ENCODE data around the gene EOLA2.

DNA sequence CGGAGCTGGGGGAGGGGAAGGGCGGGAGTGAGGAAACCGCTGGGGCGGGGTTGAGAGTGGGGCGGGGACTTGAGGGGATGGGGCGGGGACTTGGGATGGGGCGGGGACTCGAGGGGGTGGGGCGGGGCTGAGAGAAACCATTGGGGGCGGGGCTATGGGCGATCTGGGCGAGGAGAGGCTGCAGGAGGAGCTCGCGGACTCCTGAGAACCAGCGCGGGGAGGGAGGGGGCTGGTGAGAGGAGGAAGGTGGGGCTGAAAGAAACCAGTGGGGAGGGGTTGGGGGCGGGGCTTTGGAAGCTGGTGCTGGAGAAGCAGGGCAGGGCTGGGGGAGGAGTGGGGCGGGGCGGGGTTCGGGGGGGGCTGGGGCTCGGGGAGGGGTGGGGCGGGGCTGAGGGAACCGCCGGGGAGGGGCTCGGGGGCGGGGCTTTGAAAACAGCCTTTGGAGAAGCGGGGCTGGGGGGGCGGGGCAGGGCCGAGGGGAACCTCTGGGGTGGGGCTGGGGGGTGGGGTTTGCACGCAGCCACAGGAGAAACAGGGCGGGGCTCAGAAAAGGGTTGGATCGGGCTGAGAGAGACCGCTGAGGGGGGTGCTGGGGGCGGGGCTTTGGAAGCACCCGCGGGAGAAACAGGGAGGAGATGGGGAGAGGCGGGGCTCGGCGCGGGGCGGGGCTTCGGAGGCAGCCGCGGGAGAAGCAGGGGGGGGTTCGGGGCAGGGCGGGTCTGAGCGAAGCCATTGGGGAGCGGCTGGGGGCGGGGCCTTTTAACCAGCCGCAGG lies 777 bp upstream of the EOLA2 start:
- TF ChIP-seq ZNF24 (IDR thresholded peaks at IDR 0.05) = no peak
- no peak for TF ChIP-seq NR2C2 (IDR thresholded peaks at IDR 0.05; ENCODE audit: borderline replicate concordance, control insufficient read depth, insufficient read length, low read depth)
- TF ChIP-seq MAX (IDR thresholded peaks at IDR 0.05; ENCODE audit: low read depth, low read length) = no peak
- no peak for TF ChIP-seq PBX3 (IDR thresholded peaks at IDR 0.05; ENCODE audit: insufficient replicate concordance, low read depth, low read length)
- TF ChIP-seq STAT1 (conservative IDR thresholded peaks at IDR 0.05) = no peak
- TF ChIP-seq, protein P1, sequence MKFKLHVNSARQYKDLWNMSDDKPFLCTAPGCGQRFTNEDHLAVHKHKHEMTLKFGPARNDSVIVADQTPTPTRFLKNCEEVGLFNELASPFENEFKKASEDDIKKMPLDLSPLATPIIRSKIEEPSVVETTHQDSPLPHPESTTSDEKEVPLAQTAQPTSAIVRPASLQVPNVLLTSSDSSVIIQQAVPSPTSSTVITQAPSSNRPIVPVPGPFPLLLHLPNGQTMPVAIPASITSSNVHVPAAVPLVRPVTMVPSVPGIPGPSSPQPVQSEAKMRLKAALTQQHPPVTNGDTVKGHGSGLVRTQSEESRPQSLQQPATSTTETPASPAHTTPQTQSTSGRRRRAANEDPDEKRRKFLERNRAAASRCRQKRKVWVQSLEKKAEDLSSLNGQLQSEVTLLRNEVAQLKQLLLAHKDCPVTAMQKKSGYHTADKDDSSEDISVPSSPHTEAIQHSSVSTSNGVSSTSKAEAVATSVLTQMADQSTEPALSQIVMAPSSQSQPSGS (IDR thresholded peaks at IDR 0.05; ENCODE audit: low read length) = no peak
- TF ChIP-seq RELA (IDR thresholded peaks at IDR 0.05; ENCODE audit: borderline replicate concordance, partially characterized antibody) = no peak
- TF ChIP-seq, protein P2, sequence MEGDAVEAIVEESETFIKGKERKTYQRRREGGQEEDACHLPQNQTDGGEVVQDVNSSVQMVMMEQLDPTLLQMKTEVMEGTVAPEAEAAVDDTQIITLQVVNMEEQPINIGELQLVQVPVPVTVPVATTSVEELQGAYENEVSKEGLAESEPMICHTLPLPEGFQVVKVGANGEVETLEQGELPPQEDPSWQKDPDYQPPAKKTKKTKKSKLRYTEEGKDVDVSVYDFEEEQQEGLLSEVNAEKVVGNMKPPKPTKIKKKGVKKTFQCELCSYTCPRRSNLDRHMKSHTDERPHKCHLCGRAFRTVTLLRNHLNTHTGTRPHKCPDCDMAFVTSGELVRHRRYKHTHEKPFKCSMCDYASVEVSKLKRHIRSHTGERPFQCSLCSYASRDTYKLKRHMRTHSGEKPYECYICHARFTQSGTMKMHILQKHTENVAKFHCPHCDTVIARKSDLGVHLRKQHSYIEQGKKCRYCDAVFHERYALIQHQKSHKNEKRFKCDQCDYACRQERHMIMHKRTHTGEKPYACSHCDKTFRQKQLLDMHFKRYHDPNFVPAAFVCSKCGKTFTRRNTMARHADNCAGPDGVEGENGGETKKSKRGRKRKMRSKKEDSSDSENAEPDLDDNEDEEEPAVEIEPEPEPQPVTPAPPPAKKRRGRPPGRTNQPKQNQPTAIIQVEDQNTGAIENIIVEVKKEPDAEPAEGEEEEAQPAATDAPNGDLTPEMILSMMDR (IDR thresholded peaks at IDR 0.05 in 2 of 3, conservative IDR thresholded peaks at IDR 0.05 in 1 of 3; ENCODE audit: control insufficient read depth in 2 of 3, extremely low read depth in 1 of 3, insufficient read depth in 1 of 3, low read depth in 3 of 3, low read length in 3 of 3) = no peak
- TF ChIP-seq, protein P3, sequence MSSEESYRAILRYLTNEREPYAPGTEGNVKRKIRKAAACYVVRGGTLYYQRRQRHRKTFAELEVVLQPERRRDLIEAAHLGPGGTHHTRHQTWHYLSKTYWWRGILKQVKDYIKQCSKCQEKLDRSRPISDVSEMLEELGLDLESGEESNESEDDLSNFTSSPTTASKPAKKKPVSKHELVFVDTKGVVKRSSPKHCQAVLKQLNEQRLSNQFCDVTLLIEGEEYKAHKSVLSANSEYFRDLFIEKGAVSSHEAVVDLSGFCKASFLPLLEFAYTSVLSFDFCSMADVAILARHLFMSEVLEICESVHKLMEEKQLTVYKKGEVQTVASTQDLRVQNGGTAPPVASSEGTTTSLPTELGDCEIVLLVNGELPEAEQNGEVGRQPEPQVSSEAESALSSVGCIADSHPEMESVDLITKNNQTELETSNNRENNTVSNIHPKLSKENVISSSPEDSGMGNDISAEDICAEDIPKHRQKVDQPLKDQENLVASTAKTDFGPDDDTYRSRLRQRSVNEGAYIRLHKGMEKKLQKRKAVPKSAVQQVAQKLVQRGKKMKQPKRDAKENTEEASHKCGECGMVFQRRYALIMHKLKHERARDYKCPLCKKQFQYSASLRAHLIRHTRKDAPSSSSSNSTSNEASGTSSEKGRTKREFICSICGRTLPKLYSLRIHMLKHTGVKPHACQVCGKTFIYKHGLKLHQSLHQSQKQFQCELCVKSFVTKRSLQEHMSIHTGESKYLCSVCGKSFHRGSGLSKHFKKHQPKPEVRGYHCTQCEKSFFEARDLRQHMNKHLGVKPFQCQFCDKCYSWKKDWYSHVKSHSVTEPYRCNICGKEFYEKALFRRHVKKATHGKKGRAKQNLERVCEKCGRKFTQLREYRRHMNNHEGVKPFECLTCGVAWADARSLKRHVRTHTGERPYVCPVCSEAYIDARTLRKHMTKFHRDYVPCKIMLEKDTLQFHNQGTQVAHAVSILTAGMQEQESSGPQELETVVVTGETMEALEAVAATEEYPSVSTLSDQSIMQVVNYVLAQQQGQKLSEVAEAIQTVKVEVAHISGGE (CRISPR knock-in tag; IDR thresholded peaks at IDR 0.05) = no peak
- no peak for TF ChIP-seq BRCA1 (IDR thresholded peaks at IDR 0.05; ENCODE audit: low read depth, low read length)
- no peak for TF ChIP-seq REST (IDR thresholded peaks at IDR 0.05; ENCODE audit: low read depth, low read length)

Data from GM12878 (cell line).